DOHH2 (cell line): ENCODE results near the gene MOB1A.

Experiments
- CTCF ChIP-seq: fragments of 200-600 bp; sonication (generic); IDR thresholded peaks from one replicate; pipeline ENCODE4 v1.5.1; 2014; ENCODE audit warnings: antibody characterized with exemption, mild to moderate bottlenecking, low read depth, low read length; ENCODE audit not compliant: poor library complexity, severe bottlenecking
- EZH2phosphoT487 ChIP-seq: fragments of 200-600 bp; sonication (generic); IDR thresholded peaks from 2 replicates; pipeline ENCODE4 v1.6.1; 2017; ENCODE audit warnings: borderline replicate concordance, mild to moderate bottlenecking, antibody characterized with exemption, low read length, moderate library complexity, mixed read lengths

DNA sequence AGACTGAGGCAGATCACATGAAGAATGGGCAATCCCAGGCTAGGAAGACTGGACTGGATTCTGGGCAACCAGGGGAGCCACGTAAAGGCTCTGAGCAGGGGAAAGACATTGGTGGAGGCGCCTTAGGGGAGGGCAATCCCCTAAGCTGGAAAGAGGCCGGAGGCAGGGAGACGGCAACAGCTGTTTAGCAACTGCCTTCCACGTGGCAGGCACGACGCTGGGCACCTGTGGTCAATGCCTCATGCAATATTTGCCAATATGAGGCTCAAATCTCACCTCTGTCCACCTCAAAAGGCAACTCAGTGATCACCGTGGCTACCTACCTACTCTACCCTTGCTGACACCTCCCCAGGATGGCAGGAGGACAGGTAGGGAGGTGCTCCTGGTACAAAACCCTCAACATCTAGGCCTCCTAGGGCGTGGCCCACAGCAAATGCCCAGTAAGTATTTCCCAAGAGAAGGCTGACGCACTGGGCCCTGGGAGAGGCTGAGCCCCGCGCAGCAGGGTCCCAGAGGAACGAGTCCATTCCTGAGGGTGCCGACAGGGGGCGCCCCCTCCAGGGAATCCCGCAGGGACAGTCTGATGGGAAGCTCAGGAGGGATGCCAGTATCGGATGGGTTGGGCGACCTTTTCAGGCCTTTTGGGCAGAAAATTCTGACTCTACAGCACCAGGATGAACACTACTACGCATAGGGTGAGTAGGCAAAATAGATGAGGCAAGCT lies 39.9 kb downstream of the MOB1A start:
- TF ChIP-seq CTCF (no peak), EZH2phosphoT487 (no peak)
